ENCODE results near the gene KCNN3. TPM values are rescaled to one million over a fixed set of nuclear protein-coding genes. Genes with fewer than 3 reads are reported as not detected.

The KCNN3 gene
- total RNA-seq, 1 experiment from 2014 or later = not detected

DNA sequence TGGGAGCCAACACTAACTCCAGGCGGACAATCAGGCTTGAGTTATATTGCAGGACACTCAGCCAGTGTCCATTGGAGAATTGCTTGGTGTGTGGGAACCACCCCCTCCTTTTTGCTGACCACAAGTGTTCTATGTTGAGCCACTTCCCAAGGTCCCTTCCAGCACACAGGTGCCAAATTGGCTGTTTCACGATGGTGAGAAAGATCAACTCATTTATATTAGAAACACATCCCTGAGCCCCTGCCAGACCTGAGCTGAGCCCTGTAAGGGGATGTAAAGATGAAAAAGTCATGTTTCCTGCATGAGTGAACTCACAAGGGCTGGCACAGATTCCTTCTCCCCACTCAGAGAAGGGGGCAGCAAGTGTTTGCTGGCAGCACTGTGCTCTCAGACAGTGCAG lies 96.5 kb downstream of the KCNN3 start:
- no peak overlapping the region for H3K4me3 Mint-ChIP-seq (ENCODE audit: low read depth, unreplicated experiment)
- DNase-seq = no peak
- H3K27ac Mint-ChIP-seq (ENCODE audit: unreplicated experiment) = no peak overlapping the region
- intact Hi-C loops (cut with micrococcal nuclease; ENCODE audit: unreplicated experiment) = no loop called here
- no peaks in the 10 kb centered on the region for H3K9me3 Mint-ChIP-seq (ENCODE audit: low read depth, unreplicated experiment)
- H3K27me3 Mint-ChIP-seq (ENCODE audit: unreplicated experiment) = peaks cover 93% of the 10 kb centered on the region
- BruUV-seq (replicated peaks) = no TSS peak
- no peak for TF ChIP-seq CTCF (IDR thresholded peaks at IDR 0.05; ENCODE audit: unreplicated experiment)
- H3K4me1 Mint-ChIP-seq (ENCODE audit: low read depth, unreplicated experiment) = no peaks in the 10 kb centered on the region
- H3K36me3 Mint-ChIP-seq (ENCODE audit: insufficient read depth, unreplicated experiment) = no peaks in the 10 kb centered on the region
- CTCF ChIA-PET = no interaction called here

DNA sequence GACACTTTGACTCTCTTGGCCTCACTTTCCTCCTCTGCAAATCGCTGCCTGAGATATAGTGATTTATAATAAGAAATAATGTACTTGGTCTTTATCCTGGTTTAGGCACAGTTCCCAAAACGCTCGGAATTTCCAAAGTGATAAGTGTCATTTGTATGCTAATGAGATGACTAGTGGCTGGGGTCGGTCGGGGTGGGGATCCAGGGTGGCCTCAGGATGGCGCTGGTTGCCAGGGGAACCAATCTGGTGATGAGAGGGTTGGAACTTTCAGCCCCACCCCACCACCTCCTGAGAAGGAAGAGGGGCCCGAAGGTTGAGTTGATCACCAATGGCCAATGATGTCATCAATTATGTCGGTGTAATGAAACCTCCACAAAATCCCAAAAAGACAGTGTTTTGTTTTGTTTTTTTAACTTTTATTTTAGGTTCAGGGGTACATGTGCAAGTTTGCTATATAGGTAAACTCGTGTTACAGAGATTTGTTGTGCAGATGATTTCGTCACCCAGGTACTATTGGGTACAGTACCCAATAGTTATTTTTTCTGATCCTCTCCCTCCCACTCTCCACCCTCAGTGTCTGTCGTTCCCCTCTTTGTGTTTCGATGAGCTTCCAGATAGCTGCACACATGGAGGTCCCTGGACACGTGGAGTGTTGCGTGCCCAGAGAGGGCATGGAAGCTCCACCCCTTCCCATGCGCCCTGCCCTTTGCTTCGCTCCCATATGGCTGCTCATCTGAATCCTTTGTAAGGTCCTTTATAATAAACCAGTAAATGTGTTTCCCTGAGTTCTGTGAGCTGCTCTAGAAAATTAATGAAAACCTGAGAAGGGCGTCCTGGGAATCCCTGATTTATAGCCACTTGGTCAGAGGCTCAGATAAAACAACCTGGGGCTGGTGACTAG lies 97.2 kb downstream of the KCNN3 start:
- Mint-ChIP-seq H3K4me3 (ENCODE audit: low read depth, unreplicated experiment) (no peak overlapping the region), H3K4me1 (ENCODE audit: low read depth, unreplicated experiment) (no peaks in the 10 kb centered on the region), H3K36me3 (ENCODE audit: insufficient read depth, unreplicated experiment) (no peaks in the 10 kb centered on the region), H3K27ac (ENCODE audit: unreplicated experiment) (no peak overlapping the region), H3K9me3 (ENCODE audit: low read depth, unreplicated experiment) (no peaks in the 10 kb centered on the region), H3K27me3 (ENCODE audit: unreplicated experiment) (peaks cover 97% of the 10 kb centered on the region)
- CTCF ChIA-PET = no interaction called here
- intact Hi-C loops (cut with micrococcal nuclease; ENCODE audit: unreplicated experiment) = no loop called here
- no peak for TF ChIP-seq CTCF (IDR thresholded peaks at IDR 0.05; ENCODE audit: unreplicated experiment)
- BruUV-seq (replicated peaks) = no TSS peak
- DNase-seq = no peak

DNA sequence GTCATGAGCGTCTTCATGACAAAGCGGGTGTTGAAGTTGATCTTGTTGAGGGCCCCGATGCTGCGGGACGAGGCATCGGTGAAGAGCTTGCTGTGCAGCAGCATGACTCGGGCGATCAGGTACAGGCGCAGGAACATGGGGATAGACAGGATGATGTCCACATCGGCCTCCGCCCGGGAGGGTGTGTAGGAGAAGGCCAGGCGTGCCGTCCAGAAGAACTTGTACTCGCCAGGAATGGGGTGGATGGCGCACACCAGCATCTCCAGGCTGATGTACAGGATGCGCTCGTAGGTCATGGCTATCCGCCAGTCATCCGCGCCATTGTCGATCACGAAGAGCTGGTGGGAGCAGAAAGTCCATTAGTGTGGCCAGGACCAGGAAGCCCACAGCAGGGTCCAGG lies 98.0 kb downstream of the KCNN3 start:
- BruUV-seq (replicated peaks) = no TSS peak
- no peak overlapping the region for H3K27ac Mint-ChIP-seq (ENCODE audit: unreplicated experiment)
- H3K27me3 Mint-ChIP-seq (ENCODE audit: unreplicated experiment) = peaks cover 89% of the 10 kb centered on the region
- TF ChIP-seq CTCF (IDR thresholded peaks at IDR 0.05; ENCODE audit: unreplicated experiment) = no peak
- no peaks in the 10 kb centered on the region for H3K4me1 Mint-ChIP-seq (ENCODE audit: low read depth, unreplicated experiment)
- H3K9me3 Mint-ChIP-seq (ENCODE audit: low read depth, unreplicated experiment) = no peaks in the 10 kb centered on the region
- intact Hi-C loops (cut with micrococcal nuclease; ENCODE audit: unreplicated experiment) = no loop called here
- CTCF ChIA-PET = no interaction called here
- H3K36me3 Mint-ChIP-seq (ENCODE audit: insufficient read depth, unreplicated experiment) = no peaks in the 10 kb centered on the region
- no peak for DNase-seq
- H3K4me3 Mint-ChIP-seq (ENCODE audit: low read depth, unreplicated experiment) = no peak overlapping the region

- H3K27me3 Mint-ChIP-seq (ENCODE audit: unreplicated experiment) = peaks cover 84% of the 10 kb centered on the region
- DNase-seq = no peak
- BruUV-seq (replicated peaks) = no TSS peak
- intact Hi-C loops (cut with micrococcal nuclease; ENCODE audit: unreplicated experiment) = no loop called here
- no peak overlapping the region for H3K27ac Mint-ChIP-seq (ENCODE audit: unreplicated experiment)
- no peaks in the 10 kb centered on the region for H3K36me3 Mint-ChIP-seq (ENCODE audit: insufficient read depth, unreplicated experiment)
- no peak for TF ChIP-seq CTCF (IDR thresholded peaks at IDR 0.05; ENCODE audit: unreplicated experiment)
- CTCF ChIA-PET = interaction anchor here (0.5 kb wide), 1 partner anchor 327 kb away, joined by 3 read pairs; no protein-coding TSS in a partner anchor
- no peak overlapping the region for H3K4me3 Mint-ChIP-seq (ENCODE audit: low read depth, unreplicated experiment)
- H3K9me3 Mint-ChIP-seq (ENCODE audit: low read depth, unreplicated experiment) = no peaks in the 10 kb centered on the region
- H3K4me1 Mint-ChIP-seq (ENCODE audit: low read depth, unreplicated experiment) = no peaks in the 10 kb centered on the region
Observed at GRCh38 chr1:154770897-154771594, 99.0 kb downstream of the KCNN3 start.
